BLaER1 treated with 17β-estradiol and CSF1 and Interleukin-3, amounts not matched to agents 10 nM and 100 nM (cell line): ENCODE results near the gene TTC39C.

ENCODE experiments used
- H3K27ac ChIP-seq, 11 experiments: shearing (Covaris generic); formaldehyde crosslinking; 2 replicates each; pipeline ENCODE4 v1.8.1; 2022
- H3K27me3 ChIP-seq, 11 experiments: shearing (Covaris generic); formaldehyde crosslinking; 2 replicates each; pipeline ENCODE4 v1.8.1; 2022
- H3K36me3 ChIP-seq, 11 experiments: shearing (Covaris generic); formaldehyde crosslinking; 2 replicates each; pipeline ENCODE4 v1.8.1; 2022
- H3K4me1 ChIP-seq, 10 experiments: shearing (Covaris generic); formaldehyde crosslinking; 2 replicates each; pipeline ENCODE4 v1.8.1; 2022
- H3K4me2 ChIP-seq, 11 experiments: shearing (Covaris generic); formaldehyde crosslinking; 2 replicates each; pipeline ENCODE4 v1.8.1; 2022
- H3K4me3 ChIP-seq, 10 experiments: shearing (Covaris generic); formaldehyde crosslinking; 2 replicates each; pipeline ENCODE4 v1.8.1; 2022
- H3K9ac ChIP-seq, 11 experiments: shearing (Covaris generic); formaldehyde crosslinking; 2 replicates each; pipeline ENCODE4 v1.8.1; 2022
- H3K9me3 ChIP-seq, 11 experiments: shearing (Covaris generic); formaldehyde crosslinking; replicated peaks in 1 of 11; 2 replicates each; pipeline ENCODE4 v1.8.1; 2022
- H4K20me1 ChIP-seq, 11 experiments: shearing (Covaris generic); formaldehyde crosslinking; 2 replicates each; pipeline ENCODE4 v1.8.1; 2022
- Cebpa-rat ChIP-seq, 11 experiments: shearing (Covaris generic); IDR thresholded peaks; 2 replicates each; pipeline ENCODE4 v1.8.1; 2022

TTC39C gene

DNA sequence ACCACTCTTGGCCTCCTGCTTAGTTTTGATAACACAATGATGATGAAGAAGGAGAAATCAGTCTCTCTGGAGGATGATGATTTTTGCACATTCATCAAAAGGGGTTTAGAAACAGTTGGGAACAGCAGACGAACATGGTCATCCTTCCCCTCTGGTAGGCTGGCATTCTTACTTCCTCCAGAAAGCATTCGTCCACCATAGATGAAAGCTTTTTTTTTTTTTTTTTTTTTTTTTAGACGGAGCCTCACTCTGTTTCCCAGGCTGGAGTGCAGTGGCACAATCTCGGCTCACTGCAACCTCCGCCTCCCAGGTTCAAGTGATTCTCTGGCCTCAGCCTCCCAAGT lies 43.5 kb upstream of the TTC39C start:
- TF ChIP-seq Cebpa-rat (IDR thresholded peaks at IDR 0.05), result no peak
- peaks cover 35 to 47% (median 42%) of the 10 kb centered on the region in 10 experiments for H3K4me1 ChIP-seq
- H3K4me2 ChIP-seq, result peak overlapping the region; percentile 36 to 76 (median 66); a peak in 21 of 22 replicates
- no peaks in the 10 kb centered on the region for H3K27me3 ChIP-seq
- no peak overlapping the region for H3K9ac ChIP-seq
- peaks cover 0 to 10% (median 0%) of the 10 kb centered on the region in 11 experiments; a peak in 1 of 22 replicates for H4K20me1 ChIP-seq
- peaks cover 0 to 14% (median 7%) of the 10 kb centered on the region in 11 experiments; a peak in 5 of 22 replicates for H3K9me3 ChIP-seq
- H3K4me3 ChIP-seq, result no peak overlapping the region
- no peaks in the 10 kb centered on the region for H3K36me3 ChIP-seq
- H3K27ac ChIP-seq, result peak overlapping the region in 7 of 11 experiments; percentile 25 to 68 (median 55); a peak in 11 of 22 replicates

DNA sequence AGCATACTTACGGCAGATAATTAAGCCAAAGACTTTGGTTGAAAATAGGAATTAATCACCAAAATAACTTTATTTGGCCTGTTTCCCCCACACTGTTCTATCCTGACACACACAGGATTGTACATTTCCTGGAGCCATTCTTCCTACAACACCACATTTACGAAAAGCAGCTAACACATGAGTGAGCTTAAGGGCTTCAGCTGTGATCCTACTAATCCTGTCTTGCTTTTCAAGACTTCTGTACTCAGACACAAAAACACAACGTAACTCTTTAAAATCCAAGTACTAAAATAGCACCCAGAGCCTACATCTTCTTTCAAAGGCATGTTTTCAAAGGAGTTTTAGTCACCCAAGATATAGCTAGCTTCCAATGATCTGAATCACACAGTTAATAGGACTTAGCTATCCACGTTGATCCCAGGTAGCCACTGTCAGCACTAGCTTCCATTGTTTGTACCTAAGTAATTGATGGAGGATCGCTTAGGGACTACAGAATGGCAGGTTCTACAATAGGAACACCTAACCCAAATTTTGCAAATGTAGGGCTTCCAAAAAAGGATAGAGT lies 42.8 kb upstream of the TTC39C start:
- H3K4me3 ChIP-seq, result no peak overlapping the region
- no peak for TF ChIP-seq Cebpa-rat (IDR thresholded peaks at IDR 0.05)

DNA sequence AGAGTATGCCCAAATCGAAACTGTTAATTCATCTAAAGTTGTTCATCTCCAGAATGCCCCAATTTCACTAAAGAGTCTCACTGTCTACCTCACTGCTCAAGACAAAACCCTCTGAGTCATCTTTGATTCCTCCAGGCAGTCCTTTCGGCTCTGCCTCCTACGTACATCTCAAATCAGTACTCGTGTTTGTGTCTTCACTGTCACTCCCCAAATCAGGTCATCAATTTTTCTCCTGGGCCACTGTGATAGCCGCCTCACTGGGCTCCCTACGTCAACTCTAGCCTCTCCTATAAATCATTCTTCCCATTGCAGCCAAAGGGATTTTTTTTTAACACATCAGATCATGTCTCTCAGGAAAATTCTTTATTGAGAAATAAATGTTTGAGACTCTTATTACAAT lies 42.1 kb upstream of the TTC39C start:
- Histone ChIP-seq H3K4me2 (no peak overlapping the region), H3K36me3 (no peaks in the 10 kb centered on the region), H3K27ac (no peak overlapping the region), H3K9ac (no peak overlapping the region), H3K9me3 (peaks cover 10 to 25% (median 20%) of the 10 kb centered on the region in 11 experiments), H3K4me1 (peaks cover 25 to 36% (median 31%) of the 10 kb centered on the region in 10 experiments), H4K20me1 (peaks cover 0 to 6% (median 0%) of the 10 kb centered on the region in 11 experiments; a peak in 1 of 22 replicates), H3K4me3 (no peak overlapping the region), H3K27me3 (no peaks in the 10 kb centered on the region)
- TF ChIP-seq Cebpa-rat (IDR thresholded peaks at IDR 0.05), result no peak

More for the DNA sequence above, 42.8 kb upstream of the TTC39C start:
- Histone ChIP-seq H3K27me3 (no peaks in the 10 kb centered on the region), H3K9ac (no peak overlapping the region), H3K36me3 (no peaks in the 10 kb centered on the region), H3K27ac (no peak overlapping the region), H3K4me1 (peaks cover 32 to 43% (median 38%) of the 10 kb centered on the region in 10 experiments), H3K9me3 (peaks cover 3 to 18% (median 13%) of the 10 kb centered on the region in 11 experiments; a peak in 18 of 22 replicates), H3K4me2 (peak overlapping the region in 2 of 11 experiments; percentile 63 to 69; a peak in 2 of 22 replicates), H4K20me1 (peaks cover 0 to 10% (median 0%) of the 10 kb centered on the region in 11 experiments; a peak in 1 of 22 replicates)

GRCh38 chr18:23977103-23977502 lies 37.5 kb upstream of the TTC39C start:
- Histone ChIP-seq H4K20me1 (no peaks in the 10 kb centered on the region), H3K36me3 (no peaks in the 10 kb centered on the region), H3K27me3 (no peaks in the 10 kb centered on the region), H3K9ac (no peak overlapping the region), H3K9me3 (peaks cover 10 to 37% (median 25%) of the 10 kb centered on the region in 11 experiments), H3K4me3 (no peak overlapping the region), H3K27ac (no peak overlapping the region), H3K4me1 (peaks cover 8 to 16% (median 12%) of the 10 kb centered on the region in 10 experiments; a peak in 16 of 20 replicates), H3K4me2 (no peak overlapping the region)
- no peak for TF ChIP-seq Cebpa-rat (IDR thresholded peaks at IDR 0.05)

DNA sequence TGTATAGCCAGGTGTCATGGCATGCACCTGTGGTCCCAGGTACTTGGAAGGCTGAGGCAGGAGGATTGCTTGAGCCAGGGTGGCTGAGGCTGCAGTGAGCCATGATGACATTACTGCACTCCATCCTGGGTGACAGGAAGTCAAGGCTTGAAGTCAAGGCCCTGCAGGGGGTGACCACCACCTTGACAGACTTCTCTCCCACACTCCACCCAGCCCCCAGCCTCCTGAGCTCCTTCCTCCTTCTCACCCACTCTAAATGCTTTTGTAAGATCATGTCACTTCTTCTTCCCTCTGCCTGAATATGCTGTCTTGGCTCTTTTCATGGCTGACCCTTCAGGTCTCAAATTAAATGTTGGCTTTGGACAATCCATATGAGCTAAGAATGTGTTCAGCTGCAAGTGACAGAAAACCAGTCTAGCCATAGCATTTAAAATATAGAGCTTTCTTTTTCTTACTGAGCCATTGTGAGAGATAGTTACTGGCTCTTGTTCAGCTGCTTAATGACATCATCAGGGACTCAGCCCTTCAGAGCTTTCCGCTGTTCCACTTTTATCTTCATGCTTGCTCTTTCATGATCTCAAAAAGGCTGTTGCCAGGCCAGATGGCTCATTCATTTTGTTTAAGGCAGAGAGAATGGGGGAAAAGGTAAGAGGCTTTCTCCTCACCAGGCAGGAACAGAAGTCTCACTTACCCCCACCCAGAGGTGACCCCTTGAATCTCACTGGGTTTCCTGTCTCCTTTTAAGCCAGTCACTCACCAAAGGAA lies 36.7 kb upstream of the TTC39C start:
- peaks cover 10 to 37% (median 25%) of the 10 kb centered on the region in 11 experiments for H3K9me3 ChIP-seq
- no peaks in the 10 kb centered on the region for H3K27me3 ChIP-seq
- no peak overlapping the region for H3K27ac ChIP-seq
- no peaks in the 10 kb centered on the region for H4K20me1 ChIP-seq
- no peak overlapping the region for H3K9ac ChIP-seq
- peaks cover 8 to 18% (median 15%) of the 10 kb centered on the region in 10 experiments; a peak in 16 of 20 replicates for H3K4me1 ChIP-seq
- no peak for TF ChIP-seq Cebpa-rat (IDR thresholded peaks at IDR 0.05)
- peak overlapping the region in 2 of 11 experiments; percentile 29 to 40; a peak in 4 of 22 replicates for H3K4me2 ChIP-seq
- H3K36me3 ChIP-seq, result no peaks in the 10 kb centered on the region
- H3K4me3 ChIP-seq, result no peak overlapping the region

DNA sequence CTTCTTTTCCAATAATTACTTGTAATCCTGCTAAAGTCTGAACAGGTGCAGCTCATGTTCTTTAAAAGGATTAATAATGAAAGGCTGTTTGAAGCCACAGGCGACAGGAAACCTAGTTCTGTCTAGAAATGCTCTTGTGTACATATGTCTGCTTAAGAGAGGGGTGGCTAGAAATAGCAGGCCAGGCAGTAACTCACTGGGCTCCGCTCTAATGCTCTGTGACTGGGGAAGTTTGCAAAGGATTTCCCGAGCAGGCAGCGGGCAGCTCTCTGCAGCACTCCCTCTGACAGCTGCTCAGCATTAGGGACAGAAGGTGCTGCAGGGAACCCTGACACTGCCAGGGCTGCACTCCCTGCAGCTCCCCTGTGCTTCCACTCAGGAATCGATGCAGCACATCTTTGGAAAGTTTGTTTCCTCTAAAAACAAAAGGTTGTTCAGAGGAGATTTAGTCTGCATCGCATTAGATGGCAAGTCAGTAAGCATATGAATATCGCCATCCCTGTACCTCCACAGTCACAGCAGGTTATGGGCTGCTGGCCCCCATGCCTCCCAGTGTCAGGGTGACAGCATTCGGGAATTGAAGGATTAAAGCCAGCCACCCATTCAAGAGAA lies 33.1 kb upstream of the TTC39C start:
- Histone ChIP-seq H3K27ac (no peak overlapping the region), H3K4me2 (peak overlapping the region in 8 of 11 experiments; percentile 18 to 59 (median 40); a peak in 14 of 22 replicates), H3K36me3 (no peaks in the 10 kb centered on the region), H3K9me3 (peaks cover 9 to 21% (median 15%) of the 10 kb centered on the region in 11 experiments), H3K9ac (no peak overlapping the region; a peak in 1 of 22 replicates), H3K4me3 (no peak overlapping the region), H4K20me1 (no peaks in the 10 kb centered on the region), H3K4me1 (peaks cover 8 to 18% (median 15%) of the 10 kb centered on the region in 10 experiments; a peak in 16 of 20 replicates), H3K27me3 (no peaks in the 10 kb centered on the region)
- TF ChIP-seq Cebpa-rat (IDR thresholded peaks at IDR 0.05), result no peak

- H3K4me3 ChIP-seq, result no peak overlapping the region
- no peaks in the 10 kb centered on the region for H3K27me3 ChIP-seq
- H3K36me3 ChIP-seq, result no peaks in the 10 kb centered on the region
- peak overlapping the region in 7 of 11 experiments; percentile 24 to 59 (median 41); a peak in 11 of 22 replicates for H3K4me2 ChIP-seq
- H4K20me1 ChIP-seq, result no peaks in the 10 kb centered on the region
- peaks cover 8 to 18% (median 15%) of the 10 kb centered on the region in 10 experiments; a peak in 16 of 20 replicates for H3K4me1 ChIP-seq
- TF ChIP-seq Cebpa-rat (IDR thresholded peaks at IDR 0.05), result no peak
- no peak overlapping the region for H3K27ac ChIP-seq
- no peak overlapping the region for H3K9ac ChIP-seq
- H3K9me3 ChIP-seq, result peaks cover 0 to 12% (median 6%) of the 10 kb centered on the region in 11 experiments; a peak in 18 of 22 replicates
These were observed 32.1 kb upstream of the TTC39C start for GRCh38 chr18:23982155-23983079.

GRCh38 chr18:23983112-23983511 lies 31.4 kb upstream of the TTC39C start:
- Histone ChIP-seq H4K20me1 (no peaks in the 10 kb centered on the region), H3K27me3 (no peaks in the 10 kb centered on the region), H3K9ac (no peak overlapping the region), H3K4me2 (no peak overlapping the region), H3K4me1 (peaks cover 3 to 18% (median 14%) of the 10 kb centered on the region in 10 experiments; a peak in 16 of 20 replicates), H3K27ac (no peak overlapping the region), H3K36me3 (no peaks in the 10 kb centered on the region), H3K9me3 (peaks cover 0 to 5% (median 0%) of the 10 kb centered on the region in 11 experiments; a peak in 5 of 22 replicates), H3K4me3 (no peak overlapping the region)
- no peak for TF ChIP-seq Cebpa-rat (IDR thresholded peaks at IDR 0.05)
